Measurements from ENCODE around the gene MBD3.

The MBD3 gene

DNA sequence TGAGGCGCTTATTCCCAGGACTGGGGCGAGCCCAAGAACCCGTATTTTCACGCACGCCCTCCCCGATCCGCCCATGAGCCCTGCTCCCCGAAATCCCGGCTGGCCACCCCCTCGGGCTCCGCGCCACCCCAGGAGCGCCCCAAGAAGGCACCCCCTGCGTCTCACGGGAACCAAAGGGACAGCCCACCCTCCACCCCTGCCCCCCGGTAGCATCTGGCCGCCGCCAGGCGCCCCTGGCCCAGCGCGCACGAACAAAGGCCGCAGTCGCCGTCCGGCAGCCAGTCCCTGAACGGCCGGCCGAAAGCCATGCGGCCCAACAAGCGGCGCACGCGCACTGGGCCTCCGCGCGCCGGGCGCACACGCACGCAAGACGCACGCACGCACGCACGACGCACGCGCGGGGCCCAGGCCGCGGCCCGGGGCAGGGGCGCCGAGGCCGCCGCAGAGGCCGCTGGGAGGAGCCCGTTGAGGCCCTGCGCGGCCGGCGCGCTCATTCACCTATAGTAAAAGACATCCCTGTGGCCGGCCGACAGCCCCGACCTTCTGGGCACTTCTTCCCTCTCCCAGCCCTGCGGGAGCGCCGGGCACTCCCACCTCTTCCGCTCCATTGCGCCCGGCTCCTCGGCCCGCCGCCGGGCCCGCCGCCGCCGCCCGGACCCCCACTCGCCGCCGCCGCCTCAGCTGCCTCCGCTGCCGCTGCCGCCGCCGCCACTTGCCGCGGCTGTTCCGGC, 476 bp downstream of the MBD3 start:
- peak; percentile 66 for DNase-seq

DNA sequence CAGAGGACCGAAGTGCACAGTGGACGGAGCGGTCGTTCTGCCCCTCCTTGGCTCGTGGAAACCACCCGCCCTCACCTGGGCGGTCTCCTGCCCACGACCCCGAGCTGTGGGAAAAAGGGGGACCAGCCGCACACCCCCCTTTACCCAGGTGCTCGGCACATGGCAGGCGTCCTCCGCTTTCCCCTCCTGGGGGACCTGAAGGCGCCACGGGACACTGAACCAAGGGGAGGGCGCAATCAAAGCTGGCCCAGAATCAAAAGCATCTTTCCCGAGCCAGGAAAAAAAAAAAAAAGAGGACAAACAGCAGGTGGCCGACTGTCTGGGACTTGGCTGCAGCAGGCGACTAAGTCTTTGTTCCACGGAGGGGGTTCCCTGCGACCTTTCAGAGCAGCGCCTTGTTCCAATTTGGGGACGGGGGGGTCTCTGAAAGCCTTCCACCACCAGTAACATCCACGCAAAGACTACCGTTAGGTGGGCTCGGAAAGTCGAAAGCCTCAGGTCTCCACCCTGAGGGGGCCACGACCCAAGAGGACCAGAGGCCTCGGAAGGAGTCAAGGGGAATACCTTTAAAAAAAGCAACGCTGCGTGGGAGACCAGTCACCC, 1.1 kb downstream of the MBD3 start:
- DNase-seq: no peak

DNA sequence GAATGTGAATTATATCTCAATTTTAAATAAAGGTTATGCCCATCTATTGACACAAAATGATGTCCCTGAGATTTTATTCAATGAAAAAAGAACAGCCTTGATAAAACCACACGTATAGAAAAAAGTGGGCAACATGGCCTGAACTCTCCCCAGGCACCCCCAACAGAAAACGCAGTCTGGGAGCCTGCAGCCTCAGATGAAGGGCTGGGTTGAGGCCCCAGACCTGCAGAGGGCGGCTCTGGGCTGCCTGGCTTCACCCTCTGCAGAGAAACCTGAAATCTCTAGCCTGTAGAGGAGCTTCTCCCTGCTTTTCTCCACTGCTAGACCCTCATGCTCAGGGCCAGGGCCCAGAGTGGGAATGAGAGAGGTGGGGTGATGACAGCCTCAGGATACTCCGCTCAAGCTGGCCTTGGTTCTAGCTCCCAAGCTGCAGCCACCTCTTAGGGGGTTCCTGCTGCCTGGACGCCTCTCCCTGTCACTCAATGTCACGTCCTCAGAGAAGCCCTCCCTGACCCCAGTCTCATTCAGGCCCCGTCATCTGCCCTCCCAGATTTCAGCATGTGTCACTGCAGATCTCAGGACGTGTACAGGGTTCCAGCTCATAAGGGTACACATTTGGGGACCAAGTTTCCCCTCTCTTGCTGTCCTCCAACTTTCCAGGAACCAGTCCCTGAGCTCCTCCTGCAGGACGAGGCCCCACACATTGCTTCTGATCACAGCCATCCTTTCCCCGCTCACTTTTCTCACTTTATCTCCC, 1.8 kb downstream of the MBD3 start:
- DNase-seq: no peak

DNA sequence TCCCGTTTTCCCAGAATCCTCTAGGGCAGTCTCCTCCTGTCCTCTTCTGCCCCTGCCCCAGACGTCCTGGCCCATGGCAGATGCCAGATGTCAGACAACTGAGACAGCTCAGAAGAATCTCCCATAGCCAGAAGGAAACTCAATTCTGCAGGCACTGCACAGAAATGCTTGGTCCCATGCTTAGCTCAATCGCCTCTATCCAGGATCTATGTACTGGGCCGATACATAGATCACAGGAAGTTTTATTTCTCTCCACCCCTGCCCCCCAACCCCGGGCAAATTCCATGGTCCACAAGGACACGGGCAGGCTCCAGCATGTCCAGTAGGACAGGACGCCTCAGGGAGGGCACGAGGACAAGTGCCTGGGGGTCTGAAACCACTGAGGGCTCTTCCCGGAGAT, 4.8 kb downstream of the MBD3 start:
- DNase-seq: no peak

DNA sequence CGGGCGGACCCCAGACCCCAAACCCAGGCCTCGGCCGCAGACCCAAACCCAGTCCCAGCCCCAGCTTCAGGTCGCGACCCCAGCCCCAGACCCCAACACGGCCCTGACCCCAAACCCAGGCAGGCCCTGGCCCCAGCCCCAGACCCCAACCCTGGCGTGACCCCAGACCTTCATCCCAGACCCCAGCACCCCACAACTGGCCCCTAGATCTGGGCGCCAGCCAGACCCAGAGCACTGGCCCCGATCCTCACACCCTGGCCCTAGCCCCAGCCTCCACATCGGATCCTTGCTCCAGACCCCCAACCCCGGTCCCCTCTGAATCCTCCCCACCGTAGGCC, 7.5 kb downstream of the MBD3 start:
- no peak for DNase-seq

DNA sequence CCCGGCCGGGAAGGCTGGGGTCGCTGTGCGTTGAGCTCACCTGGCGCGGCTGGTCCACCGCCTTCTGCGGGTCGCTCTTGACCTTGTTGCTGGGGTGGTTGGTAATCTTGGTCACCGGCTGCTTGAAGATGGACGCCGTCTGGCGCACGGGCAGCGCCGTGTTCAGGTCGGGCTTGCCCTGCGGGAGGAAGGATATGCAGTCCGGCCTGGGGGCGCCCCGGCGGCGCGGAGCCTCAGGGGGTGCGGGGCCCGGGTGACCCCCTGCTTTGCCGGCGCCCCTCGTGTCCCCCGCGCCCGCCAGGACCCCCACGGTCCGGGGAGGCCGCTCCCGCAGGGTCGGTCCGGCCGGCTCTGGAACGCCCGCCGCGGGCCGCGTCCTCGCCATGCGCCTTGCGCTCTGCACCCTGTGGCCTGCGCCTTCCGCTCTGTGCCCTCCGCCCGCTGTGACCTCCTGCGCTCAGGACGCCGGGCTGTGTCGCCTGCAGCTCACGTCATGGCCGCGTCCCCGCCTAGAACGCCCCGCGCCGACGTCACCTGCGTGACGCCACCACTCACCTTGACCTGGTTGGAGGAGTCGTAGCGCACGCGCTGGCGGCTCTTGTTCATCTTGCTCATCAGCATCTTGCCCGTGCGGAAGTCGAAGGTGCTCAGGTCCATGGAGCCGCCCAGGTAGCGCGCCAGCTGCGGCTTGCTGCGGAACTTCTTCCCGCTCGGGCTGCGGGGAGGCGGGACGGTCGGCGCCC, 8.0 kb downstream of the MBD3 start:
- DNase-seq: no peak

DNA sequence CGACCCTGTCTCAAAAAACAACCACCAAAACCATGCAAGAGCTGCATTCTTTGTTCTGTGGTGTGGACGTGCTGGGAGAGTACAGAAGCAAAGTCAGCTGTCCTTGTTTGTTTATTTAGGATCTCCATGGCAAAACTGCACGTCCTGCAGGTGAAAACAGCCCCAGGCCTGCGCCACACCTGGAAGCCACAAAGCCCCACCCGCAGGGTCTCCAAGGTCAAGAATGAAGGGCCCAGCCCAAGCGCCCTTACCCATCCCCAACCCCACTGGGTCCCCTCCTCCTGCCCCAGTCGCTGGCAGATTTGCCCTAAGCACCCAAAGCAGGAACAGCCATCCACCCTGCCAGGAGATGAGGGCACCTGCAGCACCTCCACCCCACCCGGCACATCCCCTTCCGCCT, 10.5 kb downstream of the MBD3 start:
- no peak for DNase-seq

DNA sequence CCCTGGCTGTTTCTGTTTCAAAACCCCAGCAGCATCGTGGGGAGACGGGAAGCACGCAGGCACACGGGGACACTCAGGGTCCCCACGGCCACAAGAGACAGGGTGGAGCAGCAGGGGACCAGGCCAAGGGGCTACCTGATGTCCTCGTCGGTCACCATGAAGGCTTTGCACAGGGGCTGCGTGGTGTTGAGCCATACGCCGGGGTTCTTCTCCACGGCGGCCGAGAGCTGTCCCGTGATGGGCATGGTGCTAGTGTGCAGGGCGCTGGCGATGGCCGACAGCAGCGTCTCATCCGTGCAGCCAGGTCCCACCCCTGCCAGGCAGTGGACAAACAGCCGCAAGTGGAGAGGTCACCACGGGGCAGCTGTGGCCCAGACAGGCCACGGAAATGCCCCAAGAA, 11.7 kb downstream of the MBD3 start:
- DNase-seq: no peak

DNA sequence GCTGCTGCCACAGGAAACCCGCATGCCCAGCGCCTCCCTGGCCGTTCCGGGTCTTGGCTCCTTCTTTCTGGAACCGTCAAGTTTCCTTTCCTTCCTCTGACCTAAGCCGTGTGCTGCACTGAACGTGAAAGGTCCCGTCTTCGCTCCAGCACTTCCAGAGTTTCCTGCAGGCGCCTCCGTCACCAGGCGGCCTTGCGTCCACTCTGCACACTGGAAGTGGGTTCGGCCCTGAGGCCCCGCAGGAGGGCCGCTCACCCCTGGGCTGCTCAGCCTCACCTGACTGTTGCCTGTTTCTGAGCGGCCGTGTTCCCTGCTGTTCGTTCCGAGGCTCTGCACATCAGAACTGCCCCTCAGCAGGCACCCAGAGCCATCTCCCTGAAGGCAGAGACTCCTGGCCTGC, 12.3 kb downstream of the MBD3 start:
- DNase-seq: no peak

DNA sequence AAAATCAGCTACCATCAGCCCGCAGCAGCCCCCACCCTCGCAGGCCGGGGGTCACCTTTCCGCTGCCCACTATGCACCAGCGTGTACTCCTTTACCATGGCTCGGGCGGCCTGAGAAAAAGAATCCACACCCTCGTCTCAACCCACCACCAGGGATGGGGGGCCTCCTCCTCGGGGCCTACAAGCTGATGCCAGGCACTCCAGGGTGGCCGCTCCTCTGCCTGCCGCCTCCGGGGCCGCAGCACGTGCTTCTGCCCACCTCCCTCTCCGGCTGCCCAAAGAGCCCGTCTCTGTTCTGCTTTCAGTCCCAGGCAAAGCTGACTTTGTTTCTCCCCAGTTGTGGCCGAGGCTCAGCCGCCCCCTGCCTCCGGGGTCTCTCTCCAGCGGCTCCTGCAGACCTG, 13.4 kb downstream of the MBD3 start:
- DNase-seq: no peak

DNA sequence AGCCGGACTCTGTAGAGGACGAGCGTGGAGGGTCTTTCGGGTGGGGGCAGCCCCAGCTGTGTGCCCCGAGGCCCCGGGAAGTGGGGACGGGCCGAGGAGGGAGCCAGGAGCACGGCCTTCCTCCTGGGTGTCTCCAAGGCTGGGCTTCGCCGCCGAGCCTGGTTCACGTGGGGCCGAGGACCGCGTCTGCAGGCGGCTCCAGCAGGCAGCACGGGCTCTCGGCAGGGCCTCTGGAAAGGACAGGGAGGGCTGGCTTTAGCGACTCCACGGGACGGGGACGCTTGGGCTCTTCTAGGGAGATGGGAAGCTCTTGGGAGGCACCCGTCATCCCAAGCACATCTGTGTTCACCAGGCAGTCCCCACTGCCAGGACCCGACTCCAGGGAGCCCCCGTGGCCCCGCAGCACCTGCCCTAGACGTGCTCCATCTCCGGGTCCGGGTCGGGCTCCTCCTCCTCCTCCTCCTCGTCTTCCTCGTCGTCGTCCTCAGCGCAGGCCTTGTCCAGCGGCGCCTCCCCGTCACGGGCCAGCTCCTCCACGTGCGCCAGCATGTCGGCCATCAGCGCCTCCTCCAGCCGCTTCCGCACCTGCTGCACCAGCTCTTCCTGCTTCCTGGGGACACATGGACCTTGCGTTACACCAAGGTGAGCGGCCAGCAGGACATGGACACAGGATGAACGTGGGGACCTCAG, 14.6 kb downstream of the MBD3 start:
- DNase-seq: no peak

DNA sequence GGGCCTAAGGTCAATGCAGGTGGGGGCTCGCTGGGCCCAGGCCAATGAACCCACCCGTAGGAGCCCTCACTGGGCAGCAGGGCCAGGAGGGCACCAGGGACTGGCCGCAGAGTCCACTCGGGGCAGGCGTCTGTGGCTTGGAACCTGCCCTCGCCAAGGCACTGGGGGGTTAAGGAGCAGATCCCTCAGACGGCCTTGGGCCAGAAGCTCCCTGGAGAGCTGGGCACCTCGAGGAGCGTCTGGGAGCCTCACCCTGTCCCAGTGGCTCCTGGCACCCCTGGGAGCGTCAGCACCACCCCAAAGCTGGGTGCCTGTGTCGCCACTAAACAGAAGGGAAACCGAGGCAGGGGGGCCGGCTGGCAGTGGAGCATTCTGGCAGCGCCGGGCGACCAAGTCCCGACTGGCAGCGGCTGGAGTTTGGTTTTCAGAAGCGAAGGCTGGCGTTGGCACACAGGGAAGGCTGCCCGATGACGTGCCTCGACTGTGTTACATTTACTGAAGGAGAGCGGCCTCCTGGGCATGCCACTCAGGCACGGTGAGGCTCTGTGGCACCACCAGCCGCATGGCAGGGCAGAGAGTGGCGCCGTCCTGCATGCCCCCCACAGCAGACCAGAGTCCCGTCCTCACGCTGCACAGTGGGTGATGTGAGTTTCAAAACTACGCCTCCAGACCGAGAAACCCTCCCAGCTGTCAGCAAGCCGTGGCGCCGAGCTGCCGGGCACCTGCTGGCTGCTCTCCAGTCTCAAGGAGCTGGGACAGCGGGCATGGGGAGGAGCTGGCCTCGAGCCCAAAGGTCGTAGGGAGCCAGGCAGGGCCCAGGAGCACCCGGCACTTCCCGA, 15.4 kb downstream of the MBD3 start:
- DNase-seq: no peak

DNA sequence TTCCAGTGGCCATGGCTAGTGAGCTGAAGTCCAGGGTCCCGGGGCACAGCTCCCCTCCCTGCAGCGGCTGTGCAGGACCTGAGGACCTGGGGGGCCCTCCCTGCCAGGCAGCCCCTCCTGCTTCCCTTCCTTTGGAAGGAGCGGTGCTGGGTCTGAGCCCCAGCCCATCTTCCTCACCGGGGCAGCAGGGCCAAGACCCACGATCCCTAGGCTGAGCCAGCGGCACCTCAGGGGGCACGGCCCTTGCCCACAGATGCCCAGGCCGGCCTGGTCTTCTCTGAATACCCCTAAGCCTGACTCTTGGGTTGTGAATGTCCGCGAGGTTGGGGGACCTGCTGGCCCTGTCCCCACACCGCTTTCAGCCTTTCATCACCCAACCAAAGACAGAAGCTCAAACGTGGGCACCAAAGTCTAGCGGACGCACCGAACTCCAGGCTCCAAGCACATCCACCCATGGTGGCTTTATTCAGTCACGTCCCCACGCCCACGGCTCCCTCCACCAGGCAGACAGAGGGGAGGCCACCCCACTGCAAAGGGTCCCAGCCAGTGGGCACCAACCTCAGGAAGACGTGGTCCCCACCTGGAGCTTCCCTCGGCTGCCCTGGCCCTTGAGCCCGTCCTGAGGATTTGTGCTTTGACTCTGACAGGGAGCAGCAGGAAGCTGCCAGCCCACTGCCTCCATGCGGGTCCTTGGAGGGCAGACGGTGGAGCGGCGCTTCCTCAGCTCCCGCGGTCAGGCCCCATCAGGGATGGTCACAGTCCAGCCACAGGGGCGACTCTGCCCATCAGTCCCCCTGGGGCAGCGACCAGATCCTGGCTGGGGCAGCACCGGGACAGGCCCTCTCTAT, 16.2 kb downstream of the MBD3 start:
- DNase-seq: no peak

DNA sequence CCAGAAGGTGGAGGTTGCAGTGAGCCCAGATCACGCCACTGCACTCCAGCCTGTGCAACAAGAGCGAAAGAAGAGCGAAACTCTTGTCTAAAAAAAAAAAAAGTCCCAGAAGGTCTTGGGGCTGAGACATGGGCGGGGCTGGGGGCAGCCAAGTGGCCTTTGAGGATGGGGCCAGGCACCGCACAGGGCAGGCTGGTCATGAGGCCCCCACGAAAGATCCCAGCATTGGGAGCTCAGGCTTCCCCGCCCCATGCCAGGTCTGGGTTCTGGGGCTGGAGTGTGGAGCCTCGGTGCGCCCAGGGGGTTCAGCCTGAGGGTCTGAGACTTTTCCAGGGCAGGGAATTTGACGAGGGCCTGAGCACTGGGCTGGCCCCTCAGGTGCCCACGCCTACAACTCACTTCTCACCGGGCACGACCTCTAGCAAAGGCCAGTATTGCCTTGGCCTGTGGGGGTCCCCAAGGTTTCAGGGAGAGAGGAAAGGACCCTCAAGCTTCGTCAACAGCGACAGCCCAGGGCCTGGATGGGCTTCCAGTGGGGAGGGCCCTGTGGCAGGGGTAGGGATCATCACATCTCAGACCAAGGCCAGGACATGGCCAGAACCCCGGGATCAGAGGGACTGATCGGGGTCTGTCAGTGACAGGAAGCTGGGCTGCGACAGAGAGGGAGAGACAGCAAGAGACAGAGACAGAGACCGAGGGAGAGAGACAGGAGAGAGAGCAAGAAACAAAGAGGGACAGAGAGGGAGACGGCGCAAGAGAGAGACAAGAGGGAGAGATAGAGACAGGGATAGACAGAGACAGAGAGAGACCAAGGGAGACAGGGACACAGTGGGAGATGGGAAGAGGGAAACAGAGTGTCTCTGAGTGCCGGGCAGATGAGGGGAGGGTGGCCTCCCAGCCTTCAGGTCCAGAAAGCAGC, 17.1 kb downstream of the MBD3 start:
- DNase-seq: no peak

DNA sequence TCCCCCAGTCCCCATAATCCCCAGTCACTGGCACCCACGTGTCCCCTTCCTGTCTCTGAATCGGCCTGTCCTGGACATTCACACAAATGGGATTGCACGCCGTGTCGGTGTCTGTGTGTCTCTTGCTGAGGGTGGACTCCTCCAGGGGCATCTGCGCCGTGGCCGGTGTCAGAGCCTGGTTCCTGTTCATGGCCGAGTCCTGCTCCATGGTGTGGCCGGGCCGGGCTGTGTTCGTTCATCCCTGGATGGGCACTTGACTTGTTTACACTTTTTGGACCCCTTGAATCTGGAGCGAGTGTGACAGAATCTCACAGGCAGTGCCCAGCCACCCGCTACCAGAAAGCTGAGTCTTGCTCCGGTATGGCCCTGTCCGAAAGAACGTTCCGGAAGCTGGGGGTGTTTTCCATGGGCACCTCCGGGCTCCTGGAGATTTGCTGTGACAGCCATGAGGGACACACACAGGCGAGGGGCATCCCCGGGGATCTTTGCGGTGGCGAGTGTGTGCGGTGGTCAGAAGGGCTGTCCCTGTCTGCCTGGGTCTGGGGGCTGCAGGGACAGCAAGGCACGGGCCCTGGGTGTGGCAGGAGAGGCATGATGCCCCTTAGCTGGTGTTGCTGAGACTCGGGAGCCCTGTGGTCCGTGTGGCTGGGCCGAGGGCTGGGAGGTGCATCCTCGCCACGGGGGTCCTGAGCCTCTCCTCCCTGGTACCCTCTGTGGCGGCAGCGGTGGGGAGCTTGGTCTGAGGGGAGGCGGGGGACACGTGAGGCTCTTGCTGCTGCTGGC, 18.1 kb downstream of the MBD3 start:
- no peak for DNase-seq

DNA sequence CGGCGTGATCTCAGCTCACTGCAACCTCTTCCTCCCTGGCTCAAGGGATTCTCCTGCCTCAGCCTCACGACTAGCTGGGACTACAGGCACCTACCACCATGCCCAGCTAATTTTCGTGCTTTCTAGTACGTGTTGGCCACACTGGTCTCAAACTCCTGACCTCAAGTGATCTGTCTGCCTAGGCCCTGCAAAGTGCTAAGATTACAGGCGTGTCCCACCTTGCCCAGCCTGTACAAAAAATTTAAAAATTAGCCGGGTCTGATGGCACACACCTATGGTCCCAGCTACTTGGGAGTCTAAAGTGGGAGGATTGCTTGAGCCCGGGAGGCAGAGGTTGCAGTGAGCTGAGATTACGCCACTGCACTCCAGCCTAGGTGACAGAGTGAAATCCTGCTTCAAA, 19.9 kb downstream of the MBD3 start:
- DNase-seq: no peak

DNA sequence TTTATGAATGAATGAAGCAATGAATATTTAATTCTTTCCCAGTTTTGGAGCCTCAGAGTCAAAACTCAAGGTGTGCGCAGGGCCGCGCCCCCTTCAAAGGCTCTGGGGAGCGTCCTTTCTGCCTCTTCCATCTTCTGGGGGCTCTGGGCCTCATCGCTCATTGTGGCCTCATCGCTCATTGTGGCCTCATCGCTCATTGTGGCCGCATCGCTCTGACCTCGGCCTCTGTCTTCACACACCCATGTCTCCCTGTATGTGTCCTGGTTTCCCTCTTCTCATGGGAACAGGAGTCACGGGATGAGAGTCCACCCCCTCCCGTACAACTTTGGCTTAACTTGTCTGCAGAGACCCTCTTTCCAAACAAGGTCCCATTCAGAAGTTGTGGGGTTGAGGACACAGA, 21.3 kb downstream of the MBD3 start:
- DNase-seq: no peak

DNA sequence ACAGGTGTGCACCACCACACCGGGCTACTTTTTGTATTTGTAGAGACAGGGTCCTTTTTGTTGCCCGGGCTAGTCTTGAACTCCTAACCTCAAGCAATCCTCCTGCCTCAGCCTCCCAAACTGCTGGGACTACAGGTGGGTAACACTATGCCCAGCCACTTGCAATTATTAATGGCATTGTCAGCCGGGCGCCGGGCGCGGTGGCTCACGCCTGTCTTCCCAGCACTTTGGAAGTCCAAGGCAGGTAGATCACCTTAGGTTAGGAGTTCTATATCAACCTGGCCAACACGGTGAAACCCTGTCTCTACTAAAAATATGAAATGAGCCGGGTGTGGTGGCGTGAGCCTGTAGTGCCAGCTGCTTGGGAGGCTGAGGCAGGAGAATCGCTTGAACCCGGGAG, 21.8 kb downstream of the MBD3 start:
- no peak for DNase-seq

DNA sequence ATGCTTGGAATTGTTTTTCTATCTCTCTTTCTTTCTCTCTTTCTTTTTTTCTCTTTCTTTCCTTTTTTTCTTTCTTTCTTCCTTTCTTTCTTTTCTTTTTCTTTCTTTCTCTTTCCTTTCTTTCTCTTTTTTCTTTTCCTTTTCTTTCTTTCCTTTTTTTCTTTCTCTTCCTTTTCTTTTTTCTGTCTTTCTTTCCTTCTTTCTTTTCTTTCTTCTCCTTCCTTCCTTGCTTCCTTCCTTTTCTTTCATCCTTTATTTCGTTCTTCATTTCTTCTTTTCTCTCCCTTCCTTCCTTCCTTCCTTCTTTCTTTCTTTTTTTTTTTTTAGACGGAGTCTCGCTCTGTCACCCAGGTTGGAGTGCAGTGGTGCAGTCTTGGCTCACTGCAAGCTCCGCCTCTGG, 22.7 kb downstream of the MBD3 start:
- DNase-seq: no peak
